Measurements from ENCODE around the gene KCTD13. TPM values are rescaled to one million over a fixed set of nuclear protein-coding genes. Genes with fewer than 3 reads are reported as not detected.

Gene KCTD13
- total RNA-seq, 1 experiment from 2014 or later, result 40.7 TPM

DNA sequence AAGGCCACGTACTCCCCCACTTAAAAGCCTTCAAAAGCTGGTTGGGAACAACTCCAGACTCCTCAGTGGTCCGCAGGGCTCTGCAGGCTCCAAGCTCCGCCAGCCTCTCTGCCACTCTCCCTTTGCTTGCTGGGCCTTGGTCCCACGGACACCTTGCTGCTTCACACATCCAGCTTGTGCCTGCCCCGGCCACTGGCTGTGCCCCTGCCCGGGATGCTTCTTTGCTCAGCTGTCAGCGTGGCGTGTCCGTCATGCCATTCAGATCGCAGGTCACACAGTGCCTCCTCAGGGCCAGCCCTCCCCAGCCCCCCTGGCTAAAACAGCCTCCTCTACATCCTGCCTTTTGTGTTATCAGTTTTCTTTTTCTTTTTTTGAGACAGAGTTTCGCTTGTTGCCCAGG lies 13.9 kb downstream of the KCTD13 start:
- no peaks in the 10 kb centered on the region for H3K27me3 ChIP-seq (ENCODE audit: insufficient read depth, low read length)
- intact Hi-C loops (cut with micrococcal nuclease), result no loop called here
- H2AFZ ChIP-seq (ENCODE audit: low read depth, low read length, poor library complexity, severe bottlenecking), result no peak overlapping the region
- ChIA-PET POLR2A (interaction anchor here (0.6 kb wide), 1 partner anchor 210 kb away, joined by 6 read pairs; no protein-coding TSS in a partner anchor), CTCF (no interaction called here), RAD21 (ENCODE audit: low non-redundant PET in 1 of 2, low total read pairs in 2 of 2, uncharacterized antibody in 2 of 2, unreplicated experiment in 2 of 2) (no interaction called here)
- H3K9ac ChIP-seq (ENCODE audit: low read length), result no peak overlapping the region
- H3K9me2 ChIP-seq (ENCODE audit: insufficient read depth), result no peaks in the 10 kb centered on the region
- H3K27ac ChIP-seq (ENCODE audit: low read depth, low read length), result no peak overlapping the region
- H3K36me3 ChIP-seq (ENCODE audit: control insufficient read depth in 1 of 2, insufficient read depth in 2 of 2, low read length in 2 of 2), result peaks cover 0 to 3% of the 10 kb centered on the region in 2 experiments; a peak in 3 of 4 replicates
- no peaks in the 10 kb centered on the region for H3K79me2 ChIP-seq (ENCODE audit: insufficient read depth, low read length)
- no peak overlapping the region for H3K4me3 ChIP-seq (replicated peaks in 1 of 2; ENCODE audit: low read depth in 1 of 2, low read length in 2 of 2)
- no peaks in the 10 kb centered on the region for H3K9me3 ChIP-seq (ENCODE audit: control insufficient read depth in 1 of 2, insufficient read depth in 1 of 2, low read depth in 1 of 2, low read length in 2 of 2)
- no TSS peak for BruUV-seq (replicated peaks)
- H4K20me1 ChIP-seq (ENCODE audit: insufficient read depth), result no peaks in the 10 kb centered on the region
- DNase-seq (ENCODE audit: low read depth, low spot score) (no peak), ATAC-seq (0 out of 2 replicates have a peak, but pooled peaks have one; percentile 7)
- H3K4me2 ChIP-seq (ENCODE audit: low read length), result no peak overlapping the region
- no peaks in the 10 kb centered on the region for H3K4me1 ChIP-seq (ENCODE audit: control insufficient read depth in 1 of 2, insufficient read depth in 2 of 2, low read length in 2 of 2)
- no peak for TF ChIP-seq TCF7L2 (IDR thresholded peaks at IDR 0.05; ENCODE audit: borderline replicate concordance, extremely low read depth, insufficient read depth, insufficient read length)
- no peak for TF ChIP-seq ZFX (IDR thresholded peaks at IDR 0.05)

DNA sequence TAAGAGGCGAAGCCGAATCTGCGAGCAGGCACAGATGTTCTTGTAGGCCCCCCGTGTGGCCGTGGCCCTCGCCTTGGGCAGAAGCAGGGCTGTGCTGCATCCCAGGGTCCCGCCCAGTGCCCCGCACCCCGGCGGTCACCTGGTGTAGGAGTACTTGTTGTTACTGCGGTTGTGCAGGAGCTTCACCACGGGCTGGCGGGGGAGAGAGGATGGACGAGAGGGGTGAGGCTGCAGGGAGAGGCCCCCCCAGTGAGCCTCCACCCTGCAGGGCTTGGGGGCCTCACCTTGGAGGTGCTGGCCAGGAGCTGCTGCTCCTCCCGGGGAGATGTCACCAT lies 14.4 kb downstream of the KCTD13 start:
- Histone ChIP-seq H3K4me2 (ENCODE audit: low read length) (no peak overlapping the region), H3K27me3 (ENCODE audit: insufficient read depth, low read length) (no peaks in the 10 kb centered on the region), H2AFZ (ENCODE audit: low read depth, low read length, poor library complexity, severe bottlenecking) (no peak overlapping the region), H3K4me3 (replicated peaks in 1 of 2; ENCODE audit: low read depth in 1 of 2, low read length in 2 of 2) (no peak overlapping the region), H3K9ac (ENCODE audit: low read length) (no peak overlapping the region), H3K9me3 (ENCODE audit: control insufficient read depth in 1 of 2, insufficient read depth in 1 of 2, low read depth in 1 of 2, low read length in 2 of 2) (no peaks in the 10 kb centered on the region), H4K20me1 (ENCODE audit: insufficient read depth) (no peaks in the 10 kb centered on the region), H3K4me1 (ENCODE audit: control insufficient read depth in 1 of 2, insufficient read depth in 2 of 2, low read length in 2 of 2) (no peaks in the 10 kb centered on the region), H3K27ac (ENCODE audit: low read depth, low read length) (no peak overlapping the region), H3K9me2 (ENCODE audit: insufficient read depth) (no peaks in the 10 kb centered on the region), H3K79me2 (ENCODE audit: insufficient read depth, low read length) (no peaks in the 10 kb centered on the region), H3K36me3 (ENCODE audit: control insufficient read depth in 1 of 2, insufficient read depth in 2 of 2, low read length in 2 of 2) (peaks cover 0 to 3% of the 10 kb centered on the region in 2 experiments; a peak in 3 of 4 replicates)
- intact Hi-C loops (cut with micrococcal nuclease), result no loop called here
- ChIA-PET CTCF (no interaction called here), RAD21 (ENCODE audit: low non-redundant PET in 1 of 2, low total read pairs in 2 of 2, uncharacterized antibody in 2 of 2, unreplicated experiment in 2 of 2) (no interaction called here), POLR2A (interaction anchor here (0.6 kb wide), 1 partner anchor 209 kb away, joined by 6 read pairs; no protein-coding TSS in a partner anchor)
- 0 out of 2 replicates have a peak, but pooled peaks have one; percentile 4 for ATAC-seq
- no TSS peak for BruUV-seq (replicated peaks)
- no peak for DNase-seq (ENCODE audit: low read depth, low spot score)
- TF ChIP-seq FOSL1 (IDR thresholded peaks at IDR 0.05; ENCODE audit: low read depth) (no peak), SIN3A (IDR thresholded peaks at IDR 0.05; ENCODE audit: low read depth) (no peak), ZNF274 (IDR thresholded peaks at IDR 0.05; ENCODE audit: low read depth, low read length) (no peak), RAD21 (IDR thresholded peaks at IDR 0.05; ENCODE audit: low read depth) (no peak), TCF7L2 (IDR thresholded peaks at IDR 0.05; ENCODE audit: borderline replicate concordance, extremely low read depth, insufficient read depth, insufficient read length) (no peak), EZH2phosphoT487 (IDR thresholded peaks at IDR 0.05; ENCODE audit: borderline replicate concordance) (no peak), EGR1 (IDR thresholded peaks at IDR 0.05; ENCODE audit: low read depth) (no peak), SP1 (IDR thresholded peaks at IDR 0.05; ENCODE audit: low read depth) (no peak), CEBPB (IDR thresholded peaks at IDR 0.05; ENCODE audit: low read depth) (no peak), YY1 (IDR thresholded peaks at IDR 0.05; ENCODE audit: extremely low read depth, insufficient replicate concordance, low read depth, low read length) (no peak), EZH2 (IDR thresholded peaks at IDR 0.05) (no peak)
- TF ChIP-seq, protein P1, sequence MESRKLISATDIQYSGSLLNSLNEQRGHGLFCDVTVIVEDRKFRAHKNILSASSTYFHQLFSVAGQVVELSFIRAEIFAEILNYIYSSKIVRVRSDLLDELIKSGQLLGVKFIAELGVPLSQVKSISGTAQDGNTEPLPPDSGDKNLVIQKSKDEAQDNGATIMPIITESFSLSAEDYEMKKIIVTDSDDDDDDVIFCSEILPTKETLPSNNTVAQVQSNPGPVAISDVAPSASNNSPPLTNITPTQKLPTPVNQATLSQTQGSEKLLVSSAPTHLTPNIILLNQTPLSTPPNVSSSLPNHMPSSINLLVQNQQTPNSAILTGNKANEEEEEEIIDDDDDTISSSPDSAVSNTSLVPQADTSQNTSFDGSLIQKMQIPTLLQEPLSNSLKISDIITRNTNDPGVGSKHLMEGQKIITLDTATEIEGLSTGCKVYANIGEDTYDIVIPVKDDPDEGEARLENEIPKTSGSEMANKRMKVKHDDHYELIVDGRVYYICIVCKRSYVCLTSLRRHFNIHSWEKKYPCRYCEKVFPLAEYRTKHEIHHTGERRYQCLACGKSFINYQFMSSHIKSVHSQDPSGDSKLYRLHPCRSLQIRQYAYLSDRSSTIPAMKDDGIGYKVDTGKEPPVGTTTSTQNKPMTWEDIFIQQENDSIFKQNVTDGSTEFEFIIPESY (IDR thresholded peaks at IDR 0.05; ENCODE audit: extremely low read depth, insufficient replicate concordance, low read length), result no peak
- TF ChIP-seq, protein P2, sequence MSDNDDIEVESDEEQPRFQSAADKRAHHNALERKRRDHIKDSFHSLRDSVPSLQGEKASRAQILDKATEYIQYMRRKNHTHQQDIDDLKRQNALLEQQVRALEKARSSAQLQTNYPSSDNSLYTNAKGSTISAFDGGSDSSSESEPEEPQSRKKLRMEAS (IDR thresholded peaks at IDR 0.05), result no peak
- TF ChIP-seq, protein P3, sequence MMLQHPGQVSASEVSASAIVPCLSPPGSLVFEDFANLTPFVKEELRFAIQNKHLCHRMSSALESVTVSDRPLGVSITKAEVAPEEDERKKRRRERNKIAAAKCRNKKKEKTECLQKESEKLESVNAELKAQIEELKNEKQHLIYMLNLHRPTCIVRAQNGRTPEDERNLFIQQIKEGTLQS (IDR thresholded peaks at IDR 0.05), result no peak
- TF ChIP-seq, protein P4, sequence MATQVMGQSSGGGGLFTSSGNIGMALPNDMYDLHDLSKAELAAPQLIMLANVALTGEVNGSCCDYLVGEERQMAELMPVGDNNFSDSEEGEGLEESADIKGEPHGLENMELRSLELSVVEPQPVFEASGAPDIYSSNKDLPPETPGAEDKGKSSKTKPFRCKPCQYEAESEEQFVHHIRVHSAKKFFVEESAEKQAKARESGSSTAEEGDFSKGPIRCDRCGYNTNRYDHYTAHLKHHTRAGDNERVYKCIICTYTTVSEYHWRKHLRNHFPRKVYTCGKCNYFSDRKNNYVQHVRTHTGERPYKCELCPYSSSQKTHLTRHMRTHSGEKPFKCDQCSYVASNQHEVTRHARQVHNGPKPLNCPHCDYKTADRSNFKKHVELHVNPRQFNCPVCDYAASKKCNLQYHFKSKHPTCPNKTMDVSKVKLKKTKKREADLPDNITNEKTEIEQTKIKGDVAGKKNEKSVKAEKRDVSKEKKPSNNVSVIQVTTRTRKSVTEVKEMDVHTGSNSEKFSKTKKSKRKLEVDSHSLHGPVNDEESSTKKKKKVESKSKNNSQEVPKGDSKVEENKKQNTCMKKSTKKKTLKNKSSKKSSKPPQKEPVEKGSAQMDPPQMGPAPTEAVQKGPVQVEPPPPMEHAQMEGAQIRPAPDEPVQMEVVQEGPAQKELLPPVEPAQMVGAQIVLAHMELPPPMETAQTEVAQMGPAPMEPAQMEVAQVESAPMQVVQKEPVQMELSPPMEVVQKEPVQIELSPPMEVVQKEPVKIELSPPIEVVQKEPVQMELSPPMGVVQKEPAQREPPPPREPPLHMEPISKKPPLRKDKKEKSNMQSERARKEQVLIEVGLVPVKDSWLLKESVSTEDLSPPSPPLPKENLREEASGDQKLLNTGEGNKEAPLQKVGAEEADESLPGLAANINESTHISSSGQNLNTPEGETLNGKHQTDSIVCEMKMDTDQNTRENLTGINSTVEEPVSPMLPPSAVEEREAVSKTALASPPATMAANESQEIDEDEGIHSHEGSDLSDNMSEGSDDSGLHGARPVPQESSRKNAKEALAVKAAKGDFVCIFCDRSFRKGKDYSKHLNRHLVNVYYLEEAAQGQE (IDR thresholded peaks at IDR 0.05; ENCODE audit: low read depth), result no peak

Data from HCT116 (cell line).